ENCODE results near the gene UBXN4.
A peak's percentile ranks its signal among the peaks of the same experiment; 100 is the strongest.
"Not testable (repeated sequence)": the region's sequence is repeated elsewhere in the genome, so short reads cannot be mapped to it uniquely, and the experiment has no call there.

UBXN4 gene

DNA sequence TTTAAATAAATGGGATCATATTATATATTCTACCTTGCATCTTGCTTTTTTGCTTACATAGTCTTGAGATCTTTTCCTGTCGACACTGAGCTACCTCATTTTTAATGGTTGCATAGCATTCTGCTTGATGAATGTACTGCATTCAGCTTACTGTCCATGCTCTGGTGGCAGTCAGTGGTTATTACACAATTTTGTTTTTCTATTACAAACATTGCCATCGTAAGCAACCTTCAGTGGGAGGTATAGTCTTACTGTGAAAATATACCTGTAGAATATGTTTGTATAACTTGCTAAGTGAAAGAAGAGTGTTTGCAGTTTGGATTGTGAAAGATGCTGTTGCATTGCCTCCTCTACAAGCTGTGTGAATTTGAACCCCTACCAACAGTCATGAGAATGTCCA lies 43.4 kb downstream of the UBXN4 start:
- no peaks in the 10 kb centered on the region for H3K4me1 ChIP-seq
- H3K9me3 ChIP-seq, result no peaks in the 10 kb centered on the region

DNA sequence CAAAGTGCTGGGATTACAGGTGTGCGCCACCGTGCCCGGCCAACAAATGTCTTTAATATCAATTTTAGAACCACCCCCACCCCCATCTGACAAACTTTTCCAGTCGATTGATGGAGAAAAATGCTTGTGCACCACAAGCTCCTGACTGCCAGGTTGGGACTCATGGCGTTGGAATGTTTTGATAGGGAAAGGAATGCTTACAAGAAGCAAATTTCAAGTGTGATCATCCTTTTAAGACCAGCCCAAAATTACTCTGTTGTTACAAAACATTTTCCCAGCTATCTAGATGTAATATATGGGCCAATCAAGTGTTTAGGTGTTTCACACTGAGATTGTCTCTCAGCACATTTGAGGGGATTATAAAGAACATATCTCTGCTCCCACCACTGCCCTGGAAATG lies 45.2 kb downstream of the UBXN4 start:
- Histone ChIP-seq H3K27me3 (no peaks in the 10 kb centered on the region), H3K4me1 (no peaks in the 10 kb centered on the region), H3K36me3 (no peaks in the 10 kb centered on the region), H3K4me3 (ENCODE audit: low read depth, low read length) (no peak overlapping the region), H3K9me3 (no peaks in the 10 kb centered on the region)
- TF ChIP-seq CTCF (IDR thresholded peaks at IDR 0.05; ENCODE audit: low read depth, low read length), result no peak
- no peak for DNase-seq

More for the DNA sequence above, 43.4 kb downstream of the UBXN4 start:
- no peak for DNase-seq
- H3K4me3 ChIP-seq (ENCODE audit: low read depth, low read length), result no peak overlapping the region
- peaks cover 7% of the 10 kb centered on the region; the same call in 1 of the 2 replicates for H3K36me3 ChIP-seq
- peak; percentile 20; the same call in 1 of the 2 replicates for TF ChIP-seq CTCF (IDR thresholded peaks at IDR 0.05; ENCODE audit: low read depth, low read length)
- H3K27me3 ChIP-seq, result no peaks in the 10 kb centered on the region

- H3K27me3 ChIP-seq, result no peaks in the 10 kb centered on the region
- no peaks in the 10 kb centered on the region for H3K4me1 ChIP-seq
- TF ChIP-seq CTCF (IDR thresholded peaks at IDR 0.05; ENCODE audit: low read depth, low read length), result no peak
- H3K4me3 ChIP-seq (ENCODE audit: low read depth, low read length), result no peak overlapping the region
- DNase-seq, result no peak
- H3K36me3 ChIP-seq, result no peaks in the 10 kb centered on the region
- no peaks in the 10 kb centered on the region for H3K9me3 ChIP-seq
Observed at GRCh38 chr2:135790423-135790822, 48.8 kb downstream of the UBXN4 start.

- no peaks in the 10 kb centered on the region for H3K36me3 ChIP-seq
- DNase-seq, result no peak
- H3K4me1 ChIP-seq, result no peaks in the 10 kb centered on the region
- H3K27me3 ChIP-seq, result no peaks in the 10 kb centered on the region
- TF ChIP-seq CTCF (IDR thresholded peaks at IDR 0.05; ENCODE audit: low read depth, low read length), result no peak
- H3K9me3 ChIP-seq, result no peaks in the 10 kb centered on the region
- no peak overlapping the region for H3K4me3 ChIP-seq (ENCODE audit: low read depth, low read length)
Observed at GRCh38 chr2:135791418-135792190, 49.9 kb downstream of the UBXN4 start.

DNA sequence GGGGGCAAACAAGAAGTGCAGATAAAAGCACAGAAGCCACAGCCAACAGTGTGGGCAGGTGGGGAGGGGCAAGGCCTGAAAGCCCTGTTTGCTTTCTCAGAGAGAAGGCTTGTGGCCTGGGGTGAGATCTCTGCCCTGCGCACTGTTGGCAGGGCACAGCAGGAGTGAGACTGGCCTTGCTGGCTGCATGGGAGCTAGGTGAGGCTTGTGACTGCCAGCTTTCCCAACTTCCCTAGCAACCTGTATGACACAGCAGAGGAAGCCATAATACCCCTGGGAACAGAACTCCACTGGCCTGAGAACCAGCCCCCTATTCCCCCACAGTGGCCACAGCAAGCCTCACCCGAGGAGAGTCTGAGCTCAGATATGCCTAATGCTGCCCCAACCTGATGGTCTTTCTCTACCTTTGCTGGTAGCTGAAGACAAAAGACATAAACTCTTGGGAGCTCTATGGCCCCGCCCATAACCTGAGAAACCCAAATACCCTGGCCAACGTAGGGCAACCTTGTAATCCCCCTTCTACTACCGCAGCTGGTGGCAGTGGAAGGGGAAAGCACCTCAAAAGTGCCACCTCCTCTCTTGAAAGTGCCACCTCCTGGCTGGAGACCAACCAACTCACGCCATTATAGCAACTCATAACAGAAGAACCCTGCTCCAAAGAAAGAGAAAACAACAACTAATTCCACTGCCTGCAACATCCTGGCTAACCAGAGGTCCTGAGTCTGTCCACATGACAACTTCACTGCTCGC lies 50.9 kb downstream of the UBXN4 start:
- Histone ChIP-seq H3K4me3 (ENCODE audit: low read depth, low read length) (no peak overlapping the region), H3K36me3 (no peaks in the 10 kb centered on the region), H3K27me3 (no peaks in the 10 kb centered on the region), H3K4me1 (no peaks in the 10 kb centered on the region), H3K9me3 (no peaks in the 10 kb centered on the region)
- no peak for DNase-seq
- TF ChIP-seq CTCF (IDR thresholded peaks at IDR 0.05; ENCODE audit: low read depth, low read length), result no peak

GRCh38 chr2:135795641-135796040 lies 54.0 kb downstream of the UBXN4 start:
- not testable (repeated sequence) for H3K27me3 ChIP-seq; H3K9me3 ChIP-seq; DNase-seq; H3K4me3 ChIP-seq (ENCODE audit: low read depth, low read length); H3K4me1 ChIP-seq; H3K36me3 ChIP-seq

Data from BE2C (cell line).